Skeletal muscle tissue (tissue), 4 donors: ENCODE data around the gene DGKQ. TPM values are rescaled to one million over a fixed set of nuclear protein-coding genes. Genes with fewer than 3 reads are reported as not detected.

Source experiments
- H3K27ac ChIP-seq: one replicate; pipeline ENCODE4 v1.7.0; 2013; ENCODE audit warnings: mild to moderate bottlenecking, low read depth, low read length, inconsistent platforms
- H3K27me3 ChIP-seq, 3 donors: one replicate each; pipeline ENCODE4 v1.7.0; 2013; ENCODE audit warnings: low read length in 3 of 3; ENCODE audit not compliant: control insufficient read depth in 3 of 3, insufficient read depth in 3 of 3
- H3K36me3 ChIP-seq, 3 donors: one replicate each; pipeline ENCODE4 v1.7.0; 2013; ENCODE audit warnings: low read length in 3 of 3; ENCODE audit not compliant: control insufficient read depth in 3 of 3, insufficient read depth in 3 of 3
- H3K4me1 ChIP-seq, 3 donors: one replicate each; pipeline ENCODE4 v1.7.0; 2013; ENCODE audit warnings: low read length in 3 of 3, mild to moderate bottlenecking in 3 of 3; ENCODE audit not compliant: control insufficient read depth in 3 of 3, insufficient read depth in 3 of 3
- H3K4me3 ChIP-seq, 3 donors: one replicate each; pipeline ENCODE4 v1.7.0; 2013; ENCODE audit warnings: low read length in 3 of 3
- H3K9ac ChIP-seq, 3 donors: one replicate each; pipeline ENCODE4 v1.7.0; 2013; ENCODE audit warnings: low read length in 3 of 3, mild to moderate bottlenecking in 3 of 3, moderate library complexity in 2 of 3, low read depth in 1 of 3
- H3K9me3 ChIP-seq, 3 donors: one replicate each; pipeline ENCODE4 v1.7.0; 2013; ENCODE audit warnings: low read length in 3 of 3; ENCODE audit not compliant: control insufficient read depth in 3 of 3
- total RNA-seq: library from RNA; depleted of rRNA; stranded (reverse); fragments of >200 nt; gene quantifications from one replicate; pipeline ENCODE4 v1.2.3, GENCODE V29; 2014
- donor health status: Osteomylitis.

DGKQ gene
- total RNA-seq, 1 donor from 2014 or later = 2.1 TPM

DNA sequence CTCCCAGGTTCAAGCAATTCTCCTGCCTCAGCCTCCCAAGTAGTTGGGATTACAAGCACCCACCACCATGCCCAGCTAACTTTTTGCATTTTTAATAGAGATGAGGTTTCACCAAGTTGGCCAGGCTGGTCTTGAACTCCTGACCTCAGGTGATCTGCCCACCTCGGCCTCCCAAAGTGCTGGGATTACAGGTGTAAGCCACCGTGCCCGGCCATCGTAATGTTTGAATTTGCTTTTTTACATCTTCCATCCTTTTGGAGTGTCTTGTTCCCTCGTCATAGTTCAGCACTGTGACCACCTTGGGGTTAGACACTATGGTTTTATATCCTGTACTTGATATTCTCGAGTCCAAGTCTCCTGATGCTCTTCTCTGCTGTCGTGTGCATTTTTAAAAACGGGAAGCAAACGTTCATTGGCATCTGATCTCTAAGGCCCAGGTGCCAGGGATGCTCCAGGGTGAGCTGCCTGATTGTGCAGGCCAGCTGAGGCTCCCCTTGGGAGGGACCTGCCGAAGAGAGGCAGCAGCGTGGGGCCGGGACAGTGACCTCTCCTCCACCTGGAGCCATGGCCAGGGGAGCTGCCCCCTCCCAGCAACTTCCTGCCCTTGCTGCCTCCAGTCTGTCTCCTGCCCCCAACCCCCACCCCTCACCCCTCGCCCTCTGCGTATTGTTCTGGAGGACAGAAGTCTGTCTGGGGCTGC, 16.7 kb downstream of the DGKQ start:
- H3K4me3 ChIP-seq = no peak overlapping the region
- no peaks in the 10 kb centered on the region for H3K4me1 ChIP-seq
- no peaks in the 10 kb centered on the region for H3K27me3 ChIP-seq
- H3K9ac ChIP-seq = no peak overlapping the region
- no peaks in the 10 kb centered on the region for H3K9me3 ChIP-seq
- H3K27ac ChIP-seq = no peak overlapping the region
- peaks cover 18 to 26% (median 24%) of the 10 kb centered on the region in 3 donors for H3K36me3 ChIP-seq

DNA sequence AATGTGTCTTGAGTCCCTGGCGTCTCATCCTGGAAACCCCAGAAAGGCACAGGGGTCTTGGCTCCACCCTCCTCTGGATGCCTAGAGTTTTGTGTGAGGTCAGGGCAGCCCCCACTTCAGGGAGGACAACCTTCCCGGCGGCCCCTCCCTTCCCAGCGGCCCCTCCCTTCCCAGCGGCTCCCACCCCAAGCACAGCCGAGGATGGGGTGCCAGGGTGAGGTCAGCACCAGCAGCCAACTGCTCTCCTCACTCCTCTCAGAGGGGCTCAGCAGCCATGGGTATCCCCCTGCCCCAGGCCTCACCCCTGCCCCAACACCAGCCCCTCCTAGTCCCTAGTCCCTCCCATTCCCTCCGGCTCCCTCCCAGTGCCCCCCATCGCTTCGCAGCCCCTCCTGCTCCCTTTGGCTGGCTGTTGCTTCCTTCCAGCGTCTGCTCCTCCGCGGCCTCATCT, 17.4 kb downstream of the DGKQ start:
- no peak overlapping the region for H3K9ac ChIP-seq
- no peak overlapping the region for H3K27ac ChIP-seq
- no peaks in the 10 kb centered on the region for H3K9me3 ChIP-seq
- H3K36me3 ChIP-seq = peaks cover 17 to 28% (median 26%) of the 10 kb centered on the region in 3 donors
- H3K4me1 ChIP-seq = peaks cover 0 to 6% (median 5%) of the 10 kb centered on the region in 3 donors
- H3K27me3 ChIP-seq = no peaks in the 10 kb centered on the region
- H3K4me3 ChIP-seq = no peak overlapping the region

GRCh38 chr4:955161-955921, 18.0 kb downstream of the DGKQ start:
- no peaks in the 10 kb centered on the region for H3K9me3 ChIP-seq
- H3K4me3 ChIP-seq = no peak overlapping the region
- H3K9ac ChIP-seq = no peak overlapping the region
- H3K27me3 ChIP-seq = no peaks in the 10 kb centered on the region
- peaks cover 17 to 28% (median 26%) of the 10 kb centered on the region in 3 donors for H3K36me3 ChIP-seq
- peaks cover 0 to 6% (median 5%) of the 10 kb centered on the region in 3 donors for H3K4me1 ChIP-seq
- no peak overlapping the region for H3K27ac ChIP-seq

DNA sequence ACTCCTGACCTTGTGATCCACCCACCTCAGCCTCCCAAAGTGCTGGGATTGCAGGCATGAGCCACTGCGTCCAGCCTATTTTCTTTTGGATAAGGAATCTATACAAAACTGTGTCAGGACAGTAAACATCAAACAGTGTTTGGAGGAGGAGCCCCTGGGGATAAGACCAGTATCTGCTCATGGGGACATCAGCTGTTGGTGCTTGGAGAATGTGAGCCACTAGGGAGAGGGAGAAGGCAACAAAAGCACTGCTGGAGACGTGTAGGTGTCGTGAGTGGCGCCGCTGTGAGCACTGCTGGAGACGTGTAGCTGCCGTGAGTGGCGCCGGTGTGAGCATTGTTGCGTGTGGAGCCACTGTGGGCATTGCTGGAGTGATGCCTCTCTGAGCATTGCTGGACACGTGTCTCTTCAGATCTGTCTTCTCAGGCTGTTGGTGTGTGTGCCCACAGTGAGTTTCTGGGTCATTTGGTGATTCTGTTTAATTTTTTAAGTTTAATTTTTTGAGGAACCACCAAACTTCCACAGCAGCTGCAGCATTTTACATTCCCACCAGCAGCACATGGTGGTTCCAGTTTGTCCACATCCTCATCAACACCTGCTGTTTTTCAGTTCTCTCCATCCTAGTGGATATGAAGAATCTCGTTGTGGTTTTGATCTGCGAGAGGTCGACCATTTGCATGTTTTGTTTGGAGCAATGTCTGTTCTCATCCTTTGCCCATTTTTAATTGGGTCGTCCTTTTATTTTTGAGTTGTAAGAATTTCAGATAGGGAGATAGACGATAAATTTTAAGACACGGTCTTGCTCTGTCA, 19.0 kb downstream of the DGKQ start:
- H3K36me3 ChIP-seq = peaks cover 17 to 28% (median 26%) of the 10 kb centered on the region in 3 donors

GRCh38 chr4:953574-953915, 19.8 kb downstream of the DGKQ start:
- H3K9ac ChIP-seq = no peak overlapping the region
- peaks cover 17 to 28% (median 26%) of the 10 kb centered on the region in 3 donors for H3K36me3 ChIP-seq
- peaks cover 0 to 6% (median 5%) of the 10 kb centered on the region in 3 donors for H3K4me1 ChIP-seq
- no peaks in the 10 kb centered on the region for H3K9me3 ChIP-seq
- no peak overlapping the region for H3K27ac ChIP-seq
- no peaks in the 10 kb centered on the region for H3K27me3 ChIP-seq
- H3K4me3 ChIP-seq = no peak overlapping the region

More for the DNA sequence above, 19.0 kb downstream of the DGKQ start:
- no peak overlapping the region for H3K9ac ChIP-seq
- H3K27me3 ChIP-seq = no peaks in the 10 kb centered on the region
- no peak overlapping the region for H3K27ac ChIP-seq
- no peak overlapping the region for H3K4me3 ChIP-seq
- peaks cover 0 to 6% (median 5%) of the 10 kb centered on the region in 3 donors for H3K4me1 ChIP-seq
- no peaks in the 10 kb centered on the region for H3K9me3 ChIP-seq

DNA sequence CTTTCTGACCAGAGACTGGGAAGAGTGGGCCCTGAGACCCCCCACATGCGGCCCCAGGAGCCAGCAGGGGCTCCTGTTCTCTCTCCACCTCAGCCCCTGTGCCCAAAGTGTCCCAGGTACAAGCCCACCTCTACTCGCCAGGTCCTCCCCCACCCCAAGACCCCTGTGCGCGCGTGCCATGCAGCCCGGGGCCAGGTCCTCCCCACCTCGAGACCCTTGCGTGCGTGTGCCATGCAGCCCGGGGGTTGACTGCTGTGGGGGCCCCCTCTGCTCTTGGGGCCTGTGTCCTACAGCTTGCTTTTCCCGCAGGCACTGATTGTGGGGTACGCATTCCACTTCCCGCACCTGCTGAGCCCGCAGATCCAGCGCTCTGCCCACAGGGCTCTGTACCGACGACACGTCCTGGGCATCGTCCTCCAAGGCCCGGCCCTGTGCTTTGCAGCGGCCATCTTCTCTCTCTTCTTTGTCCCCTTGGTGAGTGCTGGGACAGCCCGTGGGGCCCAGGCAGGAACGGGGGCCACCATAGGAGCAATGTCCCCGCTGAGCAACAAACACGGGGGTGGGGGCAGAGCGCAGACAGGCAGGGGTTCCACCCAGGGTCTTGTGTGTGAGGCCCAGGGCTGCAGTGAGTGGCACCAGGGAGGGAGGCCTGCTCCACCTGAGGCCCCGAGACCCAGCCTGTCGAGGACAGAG, 20.3 kb downstream of the DGKQ start:
- no peak overlapping the region for H3K27ac ChIP-seq
- H3K4me1 ChIP-seq = peaks cover 0 to 6% (median 5%) of the 10 kb centered on the region in 3 donors
- H3K9me3 ChIP-seq = no peaks in the 10 kb centered on the region
- peaks cover 16 to 28% (median 25%) of the 10 kb centered on the region in 3 donors for H3K36me3 ChIP-seq
- H3K4me3 ChIP-seq = no peak overlapping the region
- H3K27me3 ChIP-seq = no peaks in the 10 kb centered on the region
- no peak overlapping the region for H3K9ac ChIP-seq

DNA sequence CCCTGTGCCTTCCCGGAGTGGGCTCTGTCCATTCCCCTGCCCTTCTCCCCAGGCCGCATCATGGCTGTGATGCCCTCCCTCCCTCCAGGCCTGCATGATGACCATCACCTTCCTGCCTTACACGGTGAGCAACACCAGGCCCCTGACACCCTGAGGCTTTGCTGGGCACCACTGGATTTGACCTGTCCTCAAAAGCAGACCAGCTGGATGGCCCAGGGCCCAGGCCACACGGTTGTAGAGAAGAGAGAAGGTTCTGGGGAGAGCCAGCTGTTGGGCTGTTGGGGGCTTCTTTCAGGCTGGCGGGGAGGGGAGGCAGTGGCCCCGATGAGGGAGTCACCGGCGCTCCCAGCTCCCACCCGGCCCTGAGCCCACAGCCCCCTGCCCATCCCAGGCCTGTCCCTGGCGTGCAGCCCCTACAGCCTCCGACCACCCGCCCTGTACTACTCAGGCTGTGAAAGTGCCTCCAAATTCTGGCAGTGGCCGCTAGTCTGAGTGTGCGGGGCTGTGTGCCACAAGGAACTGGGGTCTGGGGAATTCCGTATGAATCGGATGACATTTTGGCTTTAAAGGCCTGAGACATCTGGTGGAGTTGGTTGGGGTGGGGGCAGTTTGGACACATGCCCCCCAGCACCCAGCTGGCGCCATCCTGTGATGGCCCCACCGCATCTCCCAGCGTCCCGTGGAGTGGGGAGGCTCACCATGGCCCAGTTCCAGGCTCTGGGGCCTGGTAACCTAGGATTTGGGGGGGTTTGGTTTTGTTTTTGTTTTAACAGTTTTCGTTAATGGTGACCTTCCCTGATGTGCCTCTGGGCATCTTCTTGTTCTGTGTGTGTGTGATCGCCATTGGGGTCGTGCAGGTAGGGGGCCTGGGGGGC, 21.5 kb downstream of the DGKQ start:
- Histone ChIP-seq H3K9me3 (no peaks in the 10 kb centered on the region), H3K27me3 (no peaks in the 10 kb centered on the region), H3K4me3 (no peak overlapping the region), H3K27ac (no peak overlapping the region), H3K4me1 (peaks cover 0 to 6% (median 5%) of the 10 kb centered on the region in 3 donors), H3K36me3 (peaks cover 13 to 23% (median 15%) of the 10 kb centered on the region in 3 donors), H3K9ac (no peak overlapping the region)

DNA sequence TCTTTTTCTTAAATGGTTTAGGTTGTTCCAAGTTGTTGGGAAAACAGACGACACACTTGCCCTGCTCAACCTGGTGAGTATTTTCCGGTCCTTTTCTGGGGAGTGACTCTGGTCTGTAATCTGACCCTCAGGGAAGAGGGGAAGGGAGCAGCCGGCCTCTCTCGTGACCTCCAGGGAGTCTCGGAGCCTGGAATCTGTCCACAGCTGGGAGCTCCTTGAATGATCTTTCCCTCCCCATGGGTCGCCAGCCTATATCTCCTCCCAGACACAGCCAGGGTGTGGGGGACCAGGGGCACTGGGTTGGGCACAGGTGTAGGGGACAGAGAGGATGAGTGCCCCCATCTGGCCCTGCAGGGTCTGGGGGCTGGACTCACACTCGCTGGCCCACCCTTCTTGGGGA, 22.2 kb downstream of the DGKQ start:
- Histone ChIP-seq H3K4me3 (no peak overlapping the region), H3K27me3 (no peaks in the 10 kb centered on the region), H3K9me3 (no peaks in the 10 kb centered on the region), H3K27ac (no peak overlapping the region), H3K4me1 (peaks cover 0 to 6% (median 5%) of the 10 kb centered on the region in 3 donors), H3K9ac (no peak overlapping the region), H3K36me3 (peaks cover 13 to 23% (median 15%) of the 10 kb centered on the region in 3 donors)
